Putamen (tissue), 1 donor: ENCODE results near the gene PITPNB.

Experiments used
- DNase-seq: peaks from one replicate; pipeline ENCODE4 v3.0.0-alpha.2; 2016; ENCODE audit warnings: low spot score

Gene PITPNB

DNA sequence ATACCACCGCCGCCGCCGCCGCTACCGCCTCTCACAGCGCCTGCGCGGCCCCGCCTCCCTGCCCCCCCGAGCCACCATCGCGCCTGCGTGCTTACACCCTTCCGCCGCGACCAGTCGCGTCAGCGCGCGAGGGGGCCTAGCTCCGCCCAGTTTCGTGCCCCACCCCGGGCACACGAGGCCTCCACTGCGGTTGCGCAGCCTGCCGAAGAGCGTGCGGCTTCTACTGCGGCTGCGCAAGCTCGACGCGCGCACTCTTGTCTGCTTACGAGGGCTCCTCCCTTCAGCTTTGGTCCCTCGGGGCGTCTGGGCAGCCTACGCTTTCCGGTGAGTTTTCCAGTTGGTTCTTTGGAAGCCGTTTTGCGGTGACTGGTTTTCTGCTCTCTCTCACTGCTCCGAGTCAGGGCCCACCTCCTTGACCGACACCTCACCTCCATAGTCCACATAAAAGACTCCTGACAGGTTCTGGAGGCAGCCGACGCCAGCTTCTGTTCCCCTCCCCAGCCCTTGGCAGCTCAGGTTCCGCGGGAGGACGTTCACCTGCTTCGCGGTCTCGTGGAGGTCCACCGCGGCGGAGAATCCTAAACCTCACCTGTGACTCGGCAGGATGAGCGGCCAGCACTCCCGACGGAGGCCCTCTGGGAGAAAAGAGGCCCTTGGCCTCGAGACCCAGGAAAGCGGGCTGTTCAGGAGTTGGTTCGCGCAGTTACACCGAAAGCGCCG, at the start of gene PITPNB:
PITPNB (minus strand) TSS at position 35 of the 720 bp plus-strand sequence. CDS start 65 bp downstream, outside the sequence.
- DNase-seq = peak; percentile 94

DNA sequence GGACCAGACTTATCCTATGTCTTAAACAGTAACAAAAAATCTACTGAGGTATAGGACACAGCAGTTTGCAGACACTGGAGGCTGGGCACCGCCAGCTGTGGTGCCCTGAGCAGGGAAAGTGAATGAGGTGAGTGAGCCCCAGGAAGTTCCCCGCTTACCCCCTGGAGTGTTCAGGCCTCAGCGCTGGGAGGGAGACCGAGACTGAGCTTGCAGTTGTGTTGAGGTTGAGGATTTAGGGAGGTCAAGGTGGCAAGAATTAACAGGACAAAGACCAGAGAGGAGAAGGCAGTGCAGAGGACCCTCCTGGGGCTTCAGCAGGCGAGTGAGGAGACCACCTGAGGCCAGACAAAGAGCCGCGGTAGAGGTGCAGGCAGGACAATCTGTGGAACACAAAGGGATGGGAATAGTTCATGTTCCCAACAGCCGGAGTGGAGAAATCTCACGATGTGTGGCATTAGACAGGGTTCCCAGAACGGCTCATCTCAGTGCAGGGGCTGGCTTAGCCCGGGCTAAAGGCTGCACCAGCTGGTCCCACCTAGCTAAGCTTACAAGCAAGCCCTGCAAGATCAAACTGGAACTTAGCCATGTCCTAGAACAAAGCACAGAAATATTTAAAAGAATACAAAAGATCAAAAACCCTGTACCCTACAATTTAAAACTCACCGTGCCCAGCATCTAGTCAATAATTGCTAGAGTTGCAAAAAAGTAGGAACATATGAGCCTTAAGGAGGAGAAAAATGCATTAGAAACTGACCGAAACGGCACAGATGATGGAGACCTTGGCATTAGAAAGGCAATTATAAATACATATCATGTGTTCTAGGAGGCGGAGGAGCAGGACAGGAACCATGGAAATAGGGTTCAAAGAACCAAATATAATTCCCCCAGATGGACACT, 47.4 kb upstream of the PITPNB start:
- DNase-seq = no peak

DNA sequence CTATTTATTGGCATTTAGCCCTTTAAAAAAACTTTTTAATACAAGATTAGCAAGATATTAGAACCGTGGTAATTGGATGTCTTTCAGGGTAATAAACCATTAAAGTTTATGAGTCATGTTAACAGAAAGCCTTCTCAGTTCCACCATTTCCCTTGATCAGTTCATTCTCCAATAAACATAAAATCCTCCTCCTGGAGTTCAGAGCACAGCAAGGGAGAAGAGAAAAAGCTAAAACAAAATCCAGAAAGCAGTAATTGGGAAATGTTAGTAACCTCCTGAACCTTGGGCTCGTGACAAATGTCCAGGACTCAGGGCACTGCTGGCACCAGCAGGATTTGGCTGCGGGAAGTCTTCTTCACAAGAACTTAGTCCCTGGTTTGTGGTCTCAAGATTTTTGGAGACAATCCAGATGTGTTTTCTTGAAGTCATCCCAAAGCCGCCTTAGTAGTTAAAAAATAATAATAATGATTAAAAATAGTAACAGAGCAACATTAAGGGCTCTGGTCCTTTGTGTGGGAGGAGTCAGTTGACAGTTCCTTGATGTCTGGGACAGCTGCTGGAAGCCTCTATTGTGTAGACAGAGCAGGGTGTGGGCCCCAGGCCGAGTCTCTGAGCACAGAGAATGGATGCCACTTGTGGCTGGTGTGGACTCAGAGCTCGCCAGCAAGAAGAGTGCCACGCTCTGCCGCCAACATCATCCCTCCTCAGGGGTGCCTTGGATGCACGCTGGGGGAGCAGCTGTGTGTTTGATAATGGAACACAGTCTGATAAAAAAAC, 43.4 kb upstream of the PITPNB start:
- DNase-seq = no peak

GRCh38 chr22:27961680-27962079, 42.6 kb upstream of the PITPNB start:
- no peak for DNase-seq

GRCh38 chr22:27961182-27961581, 42.1 kb upstream of the PITPNB start:
- no peak for DNase-seq

GRCh38 chr22:27959335-27960090, 40.5 kb upstream of the PITPNB start:
- DNase-seq = peak; percentile 5

DNA sequence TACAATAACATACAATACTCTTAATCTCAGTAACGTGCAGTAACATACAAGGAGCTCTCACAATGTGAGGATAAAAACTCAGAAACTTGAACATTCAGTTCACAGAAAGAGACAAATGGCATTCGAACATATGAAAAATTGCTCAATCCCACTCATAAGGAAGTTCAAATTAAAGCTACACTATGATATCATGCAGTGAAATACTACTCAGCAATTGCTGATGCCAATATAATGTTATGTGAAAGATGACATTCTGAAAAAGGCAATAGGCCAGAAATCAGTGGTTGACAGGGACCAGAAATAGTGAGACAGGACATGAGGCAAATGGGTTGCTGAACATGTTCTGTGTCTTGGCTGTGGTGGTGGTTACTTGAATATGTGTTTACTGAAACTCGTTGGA, 33.7 kb upstream of the PITPNB start:
- DNase-seq = no peak

DNA sequence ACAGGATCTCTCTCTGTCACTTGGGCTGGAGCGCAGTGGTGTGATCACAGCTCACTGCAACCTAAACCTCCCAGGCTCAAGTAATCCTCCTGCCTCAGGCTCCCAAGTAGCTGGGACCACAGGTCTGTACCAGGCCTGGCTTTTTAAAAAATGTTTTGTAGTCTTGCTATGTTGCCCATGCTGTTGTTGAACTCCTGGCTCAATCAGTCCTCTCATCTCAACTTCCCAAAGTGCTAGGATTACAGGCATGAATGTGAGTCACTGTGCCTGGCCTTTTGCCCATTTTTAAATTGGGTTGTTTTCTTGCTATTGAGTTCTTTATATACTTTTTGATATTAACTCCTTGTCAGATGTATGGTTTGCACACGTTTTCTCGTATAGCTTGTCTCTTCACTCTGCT, 33.0 kb upstream of the PITPNB start:
- no peak for DNase-seq

DNA sequence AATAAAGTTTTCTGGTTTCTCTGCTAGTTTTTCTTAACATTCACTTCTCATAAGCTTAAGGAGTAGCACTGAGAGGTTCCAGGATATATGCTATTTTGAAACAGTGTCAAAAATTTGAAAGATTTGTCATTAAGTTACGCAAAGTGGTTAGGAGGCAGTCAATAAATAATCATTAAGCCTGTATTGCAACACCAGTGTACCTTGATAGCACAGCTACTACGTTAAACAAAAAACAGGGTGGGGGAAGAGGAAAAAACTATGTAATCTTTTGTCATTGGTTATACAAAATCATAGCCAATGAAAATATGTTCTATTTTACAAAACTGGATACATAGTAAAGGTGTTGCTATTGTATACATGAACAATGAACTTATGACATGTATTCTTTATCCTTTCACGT, 30.4 kb upstream of the PITPNB start:
- DNase-seq = no peak

- DNase-seq = no peak
Observed at GRCh38 chr22:27948569-27948968, 29.5 kb upstream of the PITPNB start.

- DNase-seq = no peak
Observed at GRCh38 chr22:27947448-27947847, 28.4 kb upstream of the PITPNB start.

DNA sequence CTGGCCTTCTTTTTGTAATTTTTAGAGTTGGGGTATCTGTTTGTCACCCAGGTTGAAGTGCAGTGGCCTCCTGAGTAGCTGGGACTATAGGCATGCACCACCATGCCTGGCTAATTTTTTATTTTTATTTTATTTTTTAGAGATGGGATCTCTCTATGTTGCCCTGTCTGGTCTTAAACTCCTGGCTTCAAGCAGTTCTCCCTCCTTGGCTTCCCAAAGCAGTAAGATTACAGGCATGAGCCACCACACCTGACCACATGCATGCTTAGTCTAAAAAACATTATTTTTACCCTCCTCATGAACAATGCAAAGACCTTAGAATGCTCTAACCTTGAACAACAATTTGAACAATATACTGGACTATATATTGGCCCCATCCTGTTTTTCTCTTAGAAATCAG, 22.1 kb upstream of the PITPNB start:
- DNase-seq = no peak

DNA sequence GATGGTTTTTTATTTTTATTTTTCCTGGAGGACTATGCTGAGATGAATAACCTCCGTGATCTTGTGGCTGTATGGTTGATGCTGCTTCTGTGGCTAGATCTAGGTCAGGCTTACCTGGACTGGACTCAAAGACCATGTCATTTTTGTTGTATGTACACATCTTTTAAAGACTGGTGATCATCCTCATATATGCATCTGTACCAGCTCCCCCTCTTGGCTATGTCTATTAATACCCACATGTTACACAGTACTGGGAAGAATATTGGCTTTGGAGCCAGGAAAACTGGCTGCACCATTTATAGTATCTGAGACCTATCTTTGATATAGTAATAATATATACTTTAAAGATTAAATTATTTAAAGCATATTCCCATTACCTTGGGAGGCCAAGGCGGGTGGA, 18.4 kb upstream of the PITPNB start:
- no peak for DNase-seq

GRCh38 chr22:27935897-27936296, 16.8 kb upstream of the PITPNB start:
- DNase-seq = no peak

GRCh38 chr22:27934069-27934468, 15.0 kb upstream of the PITPNB start:
- DNase-seq = no peak

GRCh38 chr22:27933186-27933983, 14.3 kb upstream of the PITPNB start:
- DNase-seq = no peak

DNA sequence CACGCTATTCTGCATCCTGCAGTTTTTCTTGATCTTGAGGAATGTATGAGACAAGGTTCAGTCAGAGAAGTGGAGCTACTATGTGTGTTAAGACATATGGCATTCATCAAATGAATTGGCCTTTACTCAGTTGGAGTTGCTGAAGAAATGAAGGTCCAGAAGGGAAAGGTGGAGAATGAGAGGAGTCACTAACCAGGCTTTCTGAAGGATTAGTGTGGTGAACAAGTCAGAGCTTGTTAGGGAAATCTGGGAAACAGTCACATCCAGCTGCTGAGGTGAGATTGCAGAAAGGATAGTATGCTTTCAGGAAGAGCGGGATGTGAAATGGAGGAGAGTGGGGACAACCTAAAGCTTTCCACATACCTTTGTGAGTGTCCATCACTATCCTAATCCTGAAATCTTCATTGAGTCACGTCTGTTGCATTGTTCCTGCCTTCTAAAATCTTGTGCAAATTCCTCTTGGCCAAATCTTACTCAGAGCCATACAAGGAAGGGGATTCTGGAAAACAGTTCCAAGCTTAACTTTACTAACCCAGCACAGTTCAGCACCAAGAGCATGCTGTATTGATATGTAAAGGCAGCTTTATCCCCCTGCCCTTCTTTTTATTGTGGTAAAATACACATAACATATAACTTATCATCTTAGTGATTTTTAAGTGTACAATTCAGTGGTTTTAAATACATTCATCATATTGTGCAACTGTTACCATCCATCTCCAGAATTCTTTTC, 11.4 kb upstream of the PITPNB start:
- DNase-seq = no peak

- no peak for DNase-seq
Observed at GRCh38 chr22:27927608-27928007, 8.6 kb upstream of the PITPNB start.

DNA sequence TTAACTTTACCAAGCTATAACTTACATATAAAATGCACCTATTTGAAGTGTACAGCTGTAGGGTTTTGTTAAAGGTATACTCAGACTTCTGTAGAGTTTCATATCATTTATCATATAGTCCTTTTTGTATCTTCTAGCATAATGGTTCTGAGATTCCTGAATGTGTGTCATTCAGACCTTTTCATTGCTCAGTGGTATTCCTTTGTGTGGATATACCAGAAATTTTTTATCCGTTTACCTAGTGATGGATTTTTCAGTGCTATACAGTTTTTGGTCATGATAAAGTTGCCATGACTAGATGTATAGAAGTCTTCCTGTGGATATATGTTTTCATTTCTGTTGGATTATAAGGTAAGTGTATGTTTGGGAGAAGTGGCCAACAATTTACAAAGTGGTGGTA, 6.3 kb upstream of the PITPNB start:
- DNase-seq = no peak
